AG04450 (cell line): ENCODE measurements around the gene SETD9. TPM values are rescaled to one million over a fixed set of nuclear protein-coding genes. Genes with fewer than 3 reads are reported as not detected.

Source experiments
- CTCF ChIA-PET: fragments of 300-600, 350-600 bp; formaldehyde crosslinking; extraction: SDS; loops from one replicate; lab custom pipeline; 2022; ENCODE audit warnings: antibody characterized with exemption, inconsistent platforms; lab: Charles Lee
- POLR2A ChIA-PET: fragments of 350-600 bp; formaldehyde crosslinking; extraction: SDS; loops from one replicate; lab custom pipeline; 2021; ENCODE audit warnings: antibody characterized with exemption, inconsistent platforms; lab: Yijun Ruan, JAX
- DNase-seq: peaks from one replicate; pipeline ENCODE4 v3.0.0-alpha.2; 2011; ENCODE audit warnings: low read depth, low spot score
- H3K27ac ChIP-seq: one replicate; pipeline ENCODE4 v1.5.1; 2012; ENCODE audit warnings: low read depth, low read length, control low read depth
- H3K27me3 ChIP-seq: one replicate; pipeline ENCODE4 v1.6.0; 2012; ENCODE audit warnings: low read length; ENCODE audit not compliant: control insufficient read depth, insufficient read depth
- H3K4me3 ChIP-seq: 2 replicates; pipeline ENCODE4 v1.5.1; 2011; ENCODE audit warnings: mild to moderate bottlenecking, low read depth, low read length, control low read depth
- H3K9me3 ChIP-seq: 2 replicates; pipeline ENCODE4 v1.5.1; 2012; ENCODE audit warnings: low read length; ENCODE audit not compliant: control insufficient read depth, insufficient read depth
- polyA plus RNA-seq: library from polyadenylated mRNA; depleted of rRNA; stranded (reverse); fragments of >200 nt; gene quantifications from 2 replicates; pipeline ENCODE4 v1.2.3, GENCODE V29; 2011
- TF ChIP-seq, protein P1 (sequence below): IDR thresholded peaks from 2 replicates; pipeline ENCODE4 v1.5.1; 2011; ENCODE audit warnings: low read depth, low read length, control low read depth, inconsistent platforms

SETD9 gene
- polyA plus RNA-seq, 1 experiment = 12.1 TPM

DNA sequence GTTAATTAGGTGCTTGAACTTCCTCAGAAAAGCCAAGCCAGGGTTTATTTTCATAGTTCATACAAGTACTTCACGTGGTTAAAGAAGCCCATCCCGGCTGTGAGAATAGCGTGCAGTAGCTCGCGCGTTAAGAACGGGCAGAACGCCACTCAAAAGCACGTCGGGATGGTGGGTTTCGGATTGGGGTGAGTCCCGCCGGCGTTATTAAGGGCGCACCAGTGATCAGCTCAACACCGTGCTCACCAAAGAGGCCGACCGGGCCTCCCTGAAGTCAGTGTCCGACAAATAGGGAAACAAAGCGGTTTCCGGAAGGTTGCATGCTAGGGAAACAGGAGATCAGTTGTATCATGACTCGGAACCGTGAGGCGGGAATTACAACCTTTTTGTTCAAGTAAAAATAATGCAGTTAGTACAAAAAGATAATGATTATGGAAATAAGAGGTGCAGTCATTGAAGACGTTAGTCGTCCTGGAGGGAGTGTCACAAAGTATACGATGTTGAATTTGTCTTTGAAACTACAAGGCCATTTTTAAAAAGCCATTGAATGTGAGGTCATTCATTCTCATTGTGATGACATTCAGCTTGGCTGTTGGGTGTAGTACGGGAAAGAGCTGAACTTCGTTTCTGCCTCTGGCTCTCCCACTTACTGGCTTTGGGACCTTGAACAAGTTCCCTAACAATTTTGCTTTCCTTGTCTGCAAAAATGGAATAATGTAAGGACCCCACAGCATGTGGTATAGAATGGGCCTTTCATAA, 992 bp downstream of the SETD9 start:
- Histone ChIP-seq H3K9me3 (no peaks in the 10 kb centered on the region), H3K27me3 (no peaks in the 10 kb centered on the region), H3K27ac (peak overlapping the region; percentile 93), H3K4me3 (peak overlapping the region; percentile 74)
- CTCF ChIA-PET = interaction anchor here (0.9 to 1.8 kb wide), 4 partner anchors 9 to 310 kb away, joined by 3 to 5 read pairs (median 4); no protein-coding TSS in a partner anchor
- peak; percentile 34 for DNase-seq
- POLR2A ChIA-PET = interaction anchor here (0.5 to 2.4 kb wide), 5 partner anchors 8 to 263 kb away, joined by 3 to 15 read pairs (median 6); partner anchors contain the start of gene GPBP1
- TF ChIP-seq, protein P1, sequence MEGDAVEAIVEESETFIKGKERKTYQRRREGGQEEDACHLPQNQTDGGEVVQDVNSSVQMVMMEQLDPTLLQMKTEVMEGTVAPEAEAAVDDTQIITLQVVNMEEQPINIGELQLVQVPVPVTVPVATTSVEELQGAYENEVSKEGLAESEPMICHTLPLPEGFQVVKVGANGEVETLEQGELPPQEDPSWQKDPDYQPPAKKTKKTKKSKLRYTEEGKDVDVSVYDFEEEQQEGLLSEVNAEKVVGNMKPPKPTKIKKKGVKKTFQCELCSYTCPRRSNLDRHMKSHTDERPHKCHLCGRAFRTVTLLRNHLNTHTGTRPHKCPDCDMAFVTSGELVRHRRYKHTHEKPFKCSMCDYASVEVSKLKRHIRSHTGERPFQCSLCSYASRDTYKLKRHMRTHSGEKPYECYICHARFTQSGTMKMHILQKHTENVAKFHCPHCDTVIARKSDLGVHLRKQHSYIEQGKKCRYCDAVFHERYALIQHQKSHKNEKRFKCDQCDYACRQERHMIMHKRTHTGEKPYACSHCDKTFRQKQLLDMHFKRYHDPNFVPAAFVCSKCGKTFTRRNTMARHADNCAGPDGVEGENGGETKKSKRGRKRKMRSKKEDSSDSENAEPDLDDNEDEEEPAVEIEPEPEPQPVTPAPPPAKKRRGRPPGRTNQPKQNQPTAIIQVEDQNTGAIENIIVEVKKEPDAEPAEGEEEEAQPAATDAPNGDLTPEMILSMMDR = no peak

DNA sequence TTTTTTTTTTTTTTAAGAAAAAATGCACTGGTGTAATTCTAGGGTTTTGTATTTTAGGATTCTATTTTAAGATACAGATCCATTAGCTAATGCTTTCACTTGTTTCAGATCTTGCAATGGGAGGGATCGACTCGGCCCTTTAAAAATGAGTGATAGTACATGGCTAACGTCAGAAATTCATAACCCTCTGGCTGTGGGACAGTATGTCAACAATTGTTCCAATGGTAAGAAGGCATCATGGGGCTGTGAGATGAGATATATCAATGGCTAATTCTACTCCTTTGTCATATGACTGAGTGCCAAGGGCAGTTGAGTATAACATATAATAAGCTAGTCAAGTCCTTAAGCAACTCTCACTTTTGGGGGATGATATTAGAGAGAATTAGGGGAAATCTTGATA, 4.4 kb downstream of the SETD9 start:
- CTCF ChIA-PET = interaction anchor here (0.7 kb wide), 1 partner anchor 239 kb away, joined by 7 read pairs; no protein-coding TSS in a partner anchor
- Histone ChIP-seq H3K27ac (no peak overlapping the region), H3K4me3 (no peak overlapping the region), H3K27me3 (no peaks in the 10 kb centered on the region), H3K9me3 (no peaks in the 10 kb centered on the region)
- no peak for DNase-seq
- POLR2A ChIA-PET = no interaction called here
- TF ChIP-seq, protein P1 = no peak

DNA sequence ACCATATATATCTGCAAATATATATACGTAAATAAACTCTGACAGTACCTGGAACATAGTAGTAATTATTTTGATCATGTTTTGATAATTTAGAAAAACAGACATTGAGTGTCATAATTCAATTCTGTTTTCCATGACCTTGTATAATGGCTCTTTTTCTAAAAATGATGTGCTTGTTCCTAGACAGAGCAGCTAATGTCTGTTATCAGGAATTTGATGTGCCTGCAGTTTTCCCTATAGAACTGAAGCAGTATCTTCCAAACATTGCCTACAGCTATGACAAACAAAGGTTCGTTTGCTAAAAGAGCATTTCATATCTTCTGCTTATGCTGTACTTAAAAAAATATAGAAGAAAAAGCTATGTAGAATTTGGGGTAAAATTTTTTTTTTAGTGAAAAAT, 5.3 kb downstream of the SETD9 start:
- TF ChIP-seq, protein P1 = no peak
- H3K4me3 ChIP-seq = no peak overlapping the region
- H3K27me3 ChIP-seq = no peaks in the 10 kb centered on the region
- no peak for DNase-seq
- ChIA-PET CTCF (interaction anchor here (1.4 kb wide), 1 partner anchor 14 kb away, joined by 3 read pairs; no protein-coding TSS in a partner anchor), POLR2A (no interaction called here)
- H3K27ac ChIP-seq = no peak overlapping the region
- H3K9me3 ChIP-seq = no peaks in the 10 kb centered on the region

- Histone ChIP-seq H3K4me3 (no peak overlapping the region), H3K9me3 (no peaks in the 10 kb centered on the region), H3K27ac (no peak overlapping the region), H3K27me3 (no peaks in the 10 kb centered on the region)
- no peak for DNase-seq
- ChIA-PET CTCF (interaction anchor here (0.7 to 1.0 kb wide), 3 partner anchors 221 to 302 kb away, joined by 3 to 4 read pairs (median 4); no protein-coding TSS in a partner anchor), POLR2A (interaction anchor here (1.2 kb wide), 1 partner anchor 8 kb away, joined by 5 read pairs; the partner anchor contains the start of gene SETD9)
- TF ChIP-seq, protein P1 = no peak
Observed at GRCh38 chr5:56917534-56917933, 8.1 kb downstream of the SETD9 start.

- Histone ChIP-seq H3K9me3 (no peaks in the 10 kb centered on the region), H3K27ac (no peak overlapping the region), H3K4me3 (no peak overlapping the region), H3K27me3 (no peaks in the 10 kb centered on the region)
- TF ChIP-seq, protein P1 = no peak
- DNase-seq = no peak
- CTCF ChIA-PET = interaction anchor here (0.7 to 1.1 kb wide), 2 partner anchors 16 to 302 kb away, joined by 3 read pairs; no protein-coding TSS in a partner anchor
- POLR2A ChIA-PET = interaction anchor here (0.7 to 1.2 kb wide), 2 partner anchors 8 to 33 kb away, joined by 3 to 5 read pairs; partner anchors contain the start of gene SETD9
Observed at GRCh38 chr5:56918054-56918453, 8.7 kb downstream of the SETD9 start.
